Activated CD4-positive, alpha-beta T cell treated with anti-CD3 and anti-CD28 coated beads for 36 hours (primary cell): ENCODE results near the gene ASIC5. TPM values are rescaled to one million over a fixed set of nuclear protein-coding genes. Genes with fewer than 3 reads are reported as not detected.

Experiments
- ATAC-seq: fragments of 200-7000 bp; cut with Tn5 transposase; one replicate; pipeline ENCODE4 v1.10.0; 2021; ENCODE audit warnings: mild to moderate bottlenecking, moderate library complexity
- CTCF ChIA-PET: fragments of 350-600 bp; sonication (Branson Sonifier 250); formaldehyde crosslinking; loops from one replicate; lab custom pipeline; 2021; ENCODE audit warnings: antibody characterized with exemption; lab: Charles Lee
- POLR2A ChIA-PET: fragments of 350-600 bp; sonication (Branson Sonifier 250); formaldehyde crosslinking; loops from one replicate; lab custom pipeline; 2021; ENCODE audit warnings: antibody characterized with exemption, inconsistent platforms; lab: Charles Lee
- DNase-seq: peaks from one replicate; pipeline ENCODE4 v3.0.0-alpha.2; 2020
- H3K27ac Mint-ChIP-seq: one replicate; pipeline ENCODE4 v1.8.0; 2021; ENCODE audit warnings: mixed read lengths
- H3K27me3 Mint-ChIP-seq: one replicate; pipeline ENCODE4 v1.8.0; 2021; ENCODE audit warnings: mixed read lengths
- H3K36me3 Mint-ChIP-seq: one replicate; pipeline ENCODE4 v1.8.0; 2021; ENCODE audit warnings: low read depth, mixed read lengths
- H3K4me1 Mint-ChIP-seq: one replicate; pipeline ENCODE4 v1.8.0; 2021; ENCODE audit warnings: mixed read lengths
- H3K4me3 Mint-ChIP-seq: one replicate; pipeline ENCODE4 v1.8.0; 2021; ENCODE audit warnings: mild to moderate bottlenecking, moderate library complexity, mixed read lengths
- H3K9me3 Mint-ChIP-seq: one replicate; pipeline ENCODE4 v1.8.0; 2021; ENCODE audit warnings: low read depth, mixed read lengths
- intact Hi-C, 2 experiments: fragments of 100-400 bp; cut with DNase I in 1 of 2; cut with micrococcal nuclease in 1 of 2; formaldehyde crosslinking; loops; one replicate each; pipeline versions ENCODE4 v1.14.2 to v1.15.1; 2022 to 2024; cut with DNase I, micrococcal nuclease
- total RNA-seq, 2 experiments: library from RNA; stranded (reverse); gene quantifications; one replicate each; pipeline ENCODE4 v1.2.3, GENCODE V29; 2021

Gene ASIC5
- total RNA-seq, 2 experiments from 2014 or later, result not detected

- no peak for ATAC-seq
- Mint-ChIP-seq H3K4me3 (no peak overlapping the region), H3K36me3 (no peaks in the 10 kb centered on the region), H3K9me3 (peaks cover 7% of the 10 kb centered on the region), H3K27ac (no peak overlapping the region), H3K27me3 (peaks cover 3% of the 10 kb centered on the region), H3K4me1 (no peaks in the 10 kb centered on the region)
- POLR2A ChIA-PET, result no interaction called here
- no peak for DNase-seq
- CTCF ChIA-PET, result no interaction called here
- intact Hi-C loops, result no loop called here
These were observed 11.9 kb upstream of the ASIC5 start for GRCh38 chr4:155877971-155878370.

- Mint-ChIP-seq H3K27me3 (no peaks in the 10 kb centered on the region), H3K9me3 (peaks cover 7% of the 10 kb centered on the region), H3K36me3 (no peaks in the 10 kb centered on the region), H3K27ac (no peak overlapping the region), H3K4me1 (no peaks in the 10 kb centered on the region), H3K4me3 (no peak overlapping the region)
- intact Hi-C loops, result no loop called here
- no peak for ATAC-seq
- ChIA-PET CTCF (no interaction called here), POLR2A (no interaction called here)
- DNase-seq, result no peak
These were observed 9.8 kb upstream of the ASIC5 start for GRCh38 chr4:155875878-155876277.

DNA sequence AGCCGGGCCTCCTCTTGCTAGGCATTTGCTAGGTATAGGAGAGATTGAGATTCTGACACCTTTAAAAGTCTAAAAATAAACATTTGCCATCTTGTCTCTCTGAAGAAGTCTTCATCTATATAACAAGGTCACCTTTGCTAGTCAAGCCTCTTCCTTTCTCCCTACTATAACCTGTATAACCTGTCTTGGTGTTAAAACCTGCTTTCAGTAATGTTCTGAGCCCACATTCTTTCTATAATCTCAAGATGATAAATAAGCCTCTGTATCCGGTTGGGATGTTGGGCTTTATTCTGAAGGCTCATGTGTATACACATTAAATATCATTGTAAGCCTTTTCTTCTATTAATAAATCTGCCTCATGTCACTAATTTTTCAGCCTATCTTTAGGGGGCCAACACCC, 10.2 kb downstream of the ASIC5 start:
- Mint-ChIP-seq H3K4me1 (no peaks in the 10 kb centered on the region), H3K27me3 (peaks cover 13% of the 10 kb centered on the region), H3K4me3 (no peak overlapping the region), H3K36me3 (no peaks in the 10 kb centered on the region), H3K9me3 (no peaks in the 10 kb centered on the region), H3K27ac (no peak overlapping the region)
- intact Hi-C loops, result no loop called here
- ATAC-seq (no peak), DNase-seq (no peak)
- ChIA-PET CTCF (no interaction called here), POLR2A (no interaction called here)

- ChIA-PET CTCF (no interaction called here), POLR2A (no interaction called here)
- DNase-seq, result no peak
These were observed 11.4 kb downstream of the ASIC5 start for GRCh38 chr4:155854582-155855226.

DNA sequence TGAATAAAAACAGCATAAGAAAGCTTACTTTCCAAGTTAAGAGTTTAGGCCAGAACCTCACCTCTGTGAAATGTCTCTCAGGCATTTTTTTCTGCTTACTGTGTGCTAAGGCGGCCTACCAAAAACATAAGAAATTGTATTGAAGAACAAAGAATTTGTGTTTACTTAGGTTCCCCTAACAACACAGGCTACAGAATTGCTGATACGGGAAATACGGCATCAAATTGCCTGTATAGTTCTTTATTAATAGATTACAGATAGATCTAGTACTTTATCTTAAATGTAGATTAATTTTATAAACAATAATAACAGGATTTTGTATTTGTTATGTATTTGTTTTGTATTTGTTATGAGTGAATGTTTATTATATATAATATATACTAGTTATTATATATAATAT, 12.9 kb downstream of the ASIC5 start:
- POLR2A ChIA-PET, result no interaction called here
- H3K9me3 Mint-ChIP-seq, result no peaks in the 10 kb centered on the region
- DNase-seq (no peak), ATAC-seq (no peak)
- intact Hi-C loops, result no loop called here
- H3K36me3 Mint-ChIP-seq, result no peaks in the 10 kb centered on the region
- H3K4me3 Mint-ChIP-seq, result no peak overlapping the region
- CTCF ChIA-PET, result no interaction called here
- no peak overlapping the region for H3K27ac Mint-ChIP-seq
- H3K27me3 Mint-ChIP-seq, result peaks cover 15% of the 10 kb centered on the region
- no peaks in the 10 kb centered on the region for H3K4me1 Mint-ChIP-seq

More at GRCh38 chr4:155854582-155855226, 11.4 kb downstream of the ASIC5 start:
- ATAC-seq, result no peak
- Mint-ChIP-seq H3K4me1 (no peaks in the 10 kb centered on the region), H3K36me3 (no peaks in the 10 kb centered on the region), H3K9me3 (no peaks in the 10 kb centered on the region), H3K4me3 (no peak overlapping the region), H3K27me3 (peaks cover 15% of the 10 kb centered on the region), H3K27ac (no peak overlapping the region)
- intact Hi-C loops, result no loop called here

DNA sequence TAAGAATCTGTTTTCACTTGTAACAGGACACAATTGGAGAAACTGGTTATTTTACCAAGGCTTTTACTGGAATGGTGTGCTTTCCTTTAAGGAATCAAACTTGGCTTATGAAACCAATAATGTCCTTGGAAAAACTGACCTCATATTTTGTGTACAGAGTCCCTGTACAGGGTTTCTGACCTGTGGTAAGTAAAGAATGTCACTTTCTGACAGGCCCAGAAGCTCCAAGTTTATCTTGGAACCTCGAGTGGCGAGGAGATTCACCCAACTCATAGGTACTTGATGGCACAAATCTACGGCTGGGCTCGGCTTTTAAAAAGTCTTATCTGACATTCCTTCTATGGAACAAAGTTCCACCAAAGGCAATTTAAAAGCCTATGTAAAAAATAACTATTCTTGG, 17.0 kb downstream of the ASIC5 start:
- Mint-ChIP-seq H3K27me3 (peaks cover 3% of the 10 kb centered on the region), H3K4me1 (no peaks in the 10 kb centered on the region), H3K9me3 (no peaks in the 10 kb centered on the region), H3K27ac (no peak overlapping the region), H3K4me3 (no peak overlapping the region), H3K36me3 (no peaks in the 10 kb centered on the region)
- DNase-seq (no peak), ATAC-seq (no peak)
- POLR2A ChIA-PET, result no interaction called here
- CTCF ChIA-PET, result no interaction called here
- intact Hi-C loops, result no loop called here

DNA sequence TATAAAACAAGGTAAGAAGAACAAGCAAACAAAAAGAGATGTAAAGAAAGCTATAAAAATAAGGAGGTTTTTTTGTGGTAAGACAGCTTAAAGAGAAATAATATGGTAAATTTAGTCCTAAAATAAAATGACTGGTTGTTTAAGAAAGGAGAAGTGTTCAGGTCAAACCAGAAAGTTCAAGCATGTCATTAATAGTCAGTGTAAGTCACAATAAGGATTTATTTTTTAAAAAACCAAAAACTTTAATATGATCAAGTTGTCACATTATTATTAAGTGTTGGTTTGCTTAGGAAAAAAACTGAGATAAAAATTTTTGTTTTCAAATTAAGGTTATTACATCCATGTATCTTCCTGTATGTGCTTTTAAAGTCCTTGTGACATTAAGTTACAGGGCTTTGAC, 19.1 kb downstream of the ASIC5 start:
- intact Hi-C loops, result no loop called here
- H3K27me3 Mint-ChIP-seq, result peaks cover 6% of the 10 kb centered on the region
- H3K27ac Mint-ChIP-seq, result no peak overlapping the region
- POLR2A ChIA-PET, result no interaction called here
- CTCF ChIA-PET, result no interaction called here
- H3K4me1 Mint-ChIP-seq, result no peaks in the 10 kb centered on the region
- no peaks in the 10 kb centered on the region for H3K36me3 Mint-ChIP-seq
- ATAC-seq (no peak), DNase-seq (no peak)
- no peaks in the 10 kb centered on the region for H3K9me3 Mint-ChIP-seq
- no peak overlapping the region for H3K4me3 Mint-ChIP-seq

DNA sequence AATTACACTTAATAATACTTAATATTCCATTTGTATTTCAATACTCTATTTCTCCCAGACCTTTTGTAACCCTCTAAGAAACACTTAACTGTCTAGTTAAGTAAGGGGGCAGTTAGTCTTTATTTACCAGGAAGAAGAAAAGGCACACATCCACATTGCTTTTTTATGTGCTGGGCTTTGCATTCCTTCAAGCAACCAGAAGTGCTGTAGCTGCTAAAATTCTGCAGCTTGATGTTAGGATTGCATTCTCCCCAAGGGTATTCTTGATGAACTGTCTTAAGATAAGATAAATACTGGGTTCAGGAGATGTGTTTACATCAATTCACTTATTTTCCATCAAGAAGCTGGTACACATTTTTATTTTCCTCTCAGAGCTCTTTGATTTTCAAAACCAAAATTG, 24.0 kb downstream of the ASIC5 start:
- POLR2A ChIA-PET, result no interaction called here
- H3K27me3 Mint-ChIP-seq, result peaks cover 8% of the 10 kb centered on the region
- DNase-seq (no peak), ATAC-seq (no peak)
- H3K36me3 Mint-ChIP-seq, result no peaks in the 10 kb centered on the region
- H3K27ac Mint-ChIP-seq, result no peak overlapping the region
- no peaks in the 10 kb centered on the region for H3K4me1 Mint-ChIP-seq
- intact Hi-C loops, result no loop called here
- H3K9me3 Mint-ChIP-seq, result no peaks in the 10 kb centered on the region
- CTCF ChIA-PET, result no interaction called here
- no peak overlapping the region for H3K4me3 Mint-ChIP-seq

DNA sequence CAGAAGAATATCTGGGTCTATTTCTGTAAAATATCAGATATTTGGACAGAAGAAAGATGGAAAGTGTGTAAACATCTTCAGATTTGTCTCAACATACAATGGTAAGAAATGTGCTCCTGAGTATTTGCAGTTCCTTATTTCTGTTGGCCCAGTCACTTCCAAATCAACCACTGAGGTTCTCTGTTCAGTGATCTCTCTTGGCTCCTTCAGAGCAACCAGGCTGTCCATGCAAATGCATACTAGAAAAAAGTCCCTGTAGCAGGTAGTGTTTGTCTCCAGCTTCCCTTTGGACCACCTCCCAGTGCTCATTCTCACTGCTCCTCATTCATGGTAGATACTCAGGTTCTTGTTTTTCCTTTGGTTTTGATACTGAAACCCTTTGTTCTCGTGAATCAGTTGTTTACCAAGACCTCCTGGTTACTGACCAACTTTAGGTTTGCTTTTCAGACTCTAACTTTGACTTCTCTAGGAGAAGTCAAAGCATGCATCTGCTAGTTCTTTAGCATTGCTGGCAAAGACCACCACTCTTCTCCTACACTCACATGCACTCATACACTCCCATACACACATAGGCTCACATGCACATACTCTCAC, 28.8 kb downstream of the ASIC5 start:
- no peaks in the 10 kb centered on the region for H3K36me3 Mint-ChIP-seq
- intact Hi-C loops, result no loop called here
- DNase-seq, result no peak
- H3K4me3 Mint-ChIP-seq, result no peak overlapping the region
- CTCF ChIA-PET, result interaction anchor here (0.6 kb wide), 1 partner anchor 8 kb away, joined by 3 read pairs; no protein-coding TSS in a partner anchor
- no peaks in the 10 kb centered on the region for H3K4me1 Mint-ChIP-seq
- H3K27me3 Mint-ChIP-seq, result peaks cover 7% of the 10 kb centered on the region
- no peaks in the 10 kb centered on the region for H3K9me3 Mint-ChIP-seq
- POLR2A ChIA-PET, result no interaction called here
- no peak for ATAC-seq
- no peak overlapping the region for H3K27ac Mint-ChIP-seq

GRCh38 chr4:155832664-155833063, 33.4 kb downstream of the ASIC5 start:
- POLR2A ChIA-PET, result no interaction called here
- Mint-ChIP-seq H3K27ac (no peak overlapping the region), H3K4me1 (no peaks in the 10 kb centered on the region), H3K9me3 (no peaks in the 10 kb centered on the region), H3K27me3 (peaks cover 3% of the 10 kb centered on the region), H3K36me3 (no peaks in the 10 kb centered on the region), H3K4me3 (no peak overlapping the region)
- no peak for DNase-seq
- intact Hi-C loops, result no loop called here
- CTCF ChIA-PET, result no interaction called here
- ATAC-seq, result no peak

DNA sequence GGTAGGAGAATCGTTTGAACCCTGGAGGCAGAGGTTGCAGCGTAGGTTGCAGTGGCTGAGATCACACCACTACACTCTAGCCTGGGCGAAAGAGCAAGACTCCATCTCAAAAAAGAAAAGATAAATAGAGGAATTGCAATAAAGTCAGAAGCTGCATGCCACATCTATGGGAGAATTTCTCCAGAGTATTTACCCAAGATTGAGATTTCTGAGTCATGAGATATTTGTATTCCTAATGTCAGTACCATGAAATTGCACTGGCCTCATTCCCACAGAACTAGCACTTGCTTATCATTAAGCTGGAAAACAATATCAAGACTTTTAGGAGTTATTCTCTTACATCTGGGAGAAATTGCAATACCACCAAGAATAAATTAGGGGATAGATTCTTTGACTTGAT, 37.4 kb downstream of the ASIC5 start:
- Mint-ChIP-seq H3K4me3 (no peak overlapping the region), H3K36me3 (no peaks in the 10 kb centered on the region), H3K27me3 (peaks cover 13% of the 10 kb centered on the region), H3K27ac (no peak overlapping the region), H3K4me1 (no peaks in the 10 kb centered on the region), H3K9me3 (no peaks in the 10 kb centered on the region)
- DNase-seq (no peak), ATAC-seq (no peak)
- ChIA-PET CTCF (no interaction called here), POLR2A (no interaction called here)
- intact Hi-C loops, result no loop called here

DNA sequence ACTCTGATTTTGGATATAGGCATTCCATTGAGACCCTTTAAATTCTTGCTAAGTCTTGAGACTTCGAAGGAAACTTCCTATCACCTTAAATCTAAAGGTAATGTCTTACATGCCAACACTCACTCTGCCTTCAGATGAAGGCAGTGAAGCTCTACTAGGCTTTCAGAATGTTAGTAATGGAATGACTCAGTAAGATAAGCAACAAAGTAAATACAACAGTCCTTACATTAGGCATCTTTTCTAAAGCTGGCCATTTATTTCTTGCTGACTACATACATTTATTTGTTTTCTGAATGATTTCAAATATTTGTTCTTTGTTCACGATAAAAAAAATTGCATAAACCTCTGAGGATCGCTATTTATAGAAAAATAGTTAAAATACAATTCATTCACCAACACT, 43.5 kb downstream of the ASIC5 start:
- Mint-ChIP-seq H3K27me3 (peaks cover 18% of the 10 kb centered on the region), H3K4me1 (no peaks in the 10 kb centered on the region), H3K36me3 (no peaks in the 10 kb centered on the region), H3K9me3 (no peaks in the 10 kb centered on the region), H3K27ac (no peak overlapping the region), H3K4me3 (no peak overlapping the region)
- intact Hi-C loops, result no loop called here
- POLR2A ChIA-PET, result no interaction called here
- ATAC-seq (no peak), DNase-seq (no peak)
- CTCF ChIA-PET, result no interaction called here
